A549 (cell line): ENCODE data around the gene SMAD3.

Source experiments
- CTCF ChIP-seq: fragments of >200 bp; sonication (Bioruptor Twin); formaldehyde crosslinking; IDR thresholded peaks from 3 replicates; pipeline ENCODE4 v1.5.1; 2016
- EHF ChIP-seq: fragments of 250-450 bp; sonication (Bioruptor Pico); IDR thresholded peaks from 2 replicates; pipeline ENCODE4 v1.5.0; 2020; ENCODE audit warnings: mild to moderate bottlenecking
- POLR2A ChIP-seq: IDR thresholded peaks from 2 replicates; pipeline ENCODE4 v1.6.1; 2012; ENCODE audit warnings: mild to moderate bottlenecking, low read length
- RAD21 ChIP-seq, 2 experiments: fragments of >200 bp in 1 of 2; sonication (Bioruptor Twin) in 1 of 2; formaldehyde crosslinking in 1 of 2; IDR thresholded peaks in 1 of 2; conservative IDR thresholded peaks in 1 of 2; 2 replicates in 1 of 2; 3 replicates in 1 of 2; pipeline ENCODE4 v1.6.1; 2012 to 2018; ENCODE audit warnings: inconsistent platforms in 1 of 2
- REST ChIP-seq: fragments of 200-600 bp; sonication (generic); IDR thresholded peaks from 2 replicates; pipeline ENCODE4 v1.6.1; 2016; ENCODE audit warnings: antibody characterized with exemption, mild to moderate bottlenecking, moderate library complexity
- SREBF2 ChIP-seq: fragments of 450-650 bp; IDR thresholded peaks from 2 replicates; pipeline ENCODE4 v1.6.1; 2014; ENCODE audit warnings: mild to moderate bottlenecking, moderate library complexity

- TF ChIP-seq SREBF2 (no peak), REST (no peak), CTCF (no peak), RAD21 (conservative IDR thresholded peaks at IDR 0.05 in 1 of 2, IDR thresholded peaks at IDR 0.05 in 1 of 2) (no peak), POLR2A (no peak), EHF (no peak)
These were observed 101.0 kb downstream of the SMAD3 start for GRCh38 chr15:67166280-67167009.
